PC-9 (cell line): ENCODE data around the gene TPK1.

Experiments used
- CTCF ChIP-seq: fragments of 200-600 bp; sonication (generic); conservative IDR thresholded peaks from 2 replicates; pipeline ENCODE4 v1.6.1; 2017; ENCODE audit warnings: mixed run types, antibody characterized with exemption, mild to moderate bottlenecking, moderate library complexity
- EZH2 ChIP-seq: fragments of 200-600 bp; sonication (generic); IDR thresholded peaks from 2 replicates; pipeline ENCODE4 v1.8.0; 2017; ENCODE audit warnings: antibody characterized with exemption, low read depth

- TF ChIP-seq CTCF, result no peak
- no peak for TF ChIP-seq EZH2
These were observed 338.6 kb downstream of the TPK1 start for GRCh38 chr7:144497282-144497681.
